Measurements from ENCODE around the gene C17orf67.

C17orf67 gene

DNA sequence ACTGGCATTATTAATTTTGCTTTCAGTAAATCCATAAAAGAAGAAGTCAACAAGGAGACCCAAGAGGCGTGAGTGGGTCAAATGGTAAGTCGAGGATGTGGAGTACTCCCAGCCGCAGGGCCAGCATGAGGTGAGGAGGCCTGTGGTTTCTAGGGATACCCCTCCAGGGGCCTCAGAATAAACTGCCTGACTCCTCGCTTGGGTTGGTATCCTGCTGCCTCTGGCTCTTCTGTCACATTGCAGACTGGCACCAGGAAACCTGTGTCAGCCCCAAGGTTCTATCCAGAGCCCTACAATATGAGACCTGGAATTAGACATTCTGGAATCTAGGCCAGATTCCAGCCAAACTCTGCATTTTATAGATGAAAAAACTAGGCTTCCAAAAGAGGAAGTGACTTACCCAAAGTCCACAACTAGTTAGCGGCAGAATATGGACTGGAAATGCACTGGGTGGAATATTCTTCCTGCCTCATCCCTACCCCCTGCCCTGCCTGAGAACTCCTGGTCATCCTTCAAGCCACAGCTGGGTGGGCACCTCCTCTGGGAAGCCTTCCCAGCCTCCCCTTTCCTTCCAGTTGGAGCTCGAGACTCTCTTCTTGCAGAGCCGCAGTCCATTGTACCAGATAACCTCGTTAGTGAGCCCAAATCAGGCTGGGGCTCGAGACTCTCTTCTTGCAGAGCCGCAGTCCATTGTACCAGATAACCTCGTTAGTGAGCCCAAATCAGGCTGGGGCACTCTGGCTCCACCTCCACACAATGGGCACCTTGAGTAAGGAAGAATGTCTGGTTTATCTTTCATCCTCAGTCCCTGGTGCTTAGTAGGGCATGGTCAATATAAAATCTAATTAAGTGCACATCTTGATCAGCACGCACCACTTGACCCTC is 22.6 kb downstream of the C17orf67 start:
- in situ Hi-C loops (cut with HindIII; ENCODE audit: low pct_unique_long_range_greater_than_20kb, low sequenced_read_pairs): no loop called here
- no peak for TF ChIP-seq JUND (IDR thresholded peaks at IDR 0.05; ENCODE audit: low read depth)

GRCh38 chr17:56810343-56810742 is 23.4 kb downstream of the C17orf67 start:
- DNase-seq (ENCODE audit: low read depth in 1 of 2, low spot score in 1 of 2): no peak
- TF ChIP-seq JUND (IDR thresholded peaks at IDR 0.05; ENCODE audit: low read depth): no peak
- in situ Hi-C loops (cut with HindIII; ENCODE audit: low pct_unique_long_range_greater_than_20kb, low sequenced_read_pairs): no loop called here

More for the DNA sequence above, 22.6 kb downstream of the C17orf67 start:
- DNase-seq (ENCODE audit: low read depth in 1 of 2, low spot score in 1 of 2): no peak

- in situ Hi-C loops (cut with HindIII; ENCODE audit: low pct_unique_long_range_greater_than_20kb, low sequenced_read_pairs): no loop called here
- no peak for DNase-seq (ENCODE audit: low read depth in 1 of 2, low spot score in 1 of 2)
- no peak for TF ChIP-seq JUND (IDR thresholded peaks at IDR 0.05; ENCODE audit: low read depth)
Observed at GRCh38 chr17:56809820-56810179, 23.9 kb downstream of the C17orf67 start.

- in situ Hi-C loops (cut with HindIII; ENCODE audit: low pct_unique_long_range_greater_than_20kb, low sequenced_read_pairs): no loop called here
- TF ChIP-seq JUND (IDR thresholded peaks at IDR 0.05; ENCODE audit: low read depth): no peak
Observed at GRCh38 chr17:56809106-56809819, 24.5 kb downstream of the C17orf67 start.

GRCh38 chr17:56808503-56808902 is 25.2 kb downstream of the C17orf67 start:
- in situ Hi-C loops (cut with HindIII; ENCODE audit: low pct_unique_long_range_greater_than_20kb, low sequenced_read_pairs): no loop called here
- no peak for TF ChIP-seq JUND (IDR thresholded peaks at IDR 0.05; ENCODE audit: low read depth)
- DNase-seq (ENCODE audit: low read depth in 1 of 2, low spot score in 1 of 2): peak; percentile 54 to 86

More at GRCh38 chr17:56809106-56809819, 24.5 kb downstream of the C17orf67 start:
- DNase-seq (ENCODE audit: low read depth in 1 of 2, low spot score in 1 of 2): peak in 1 of 2 experiments; percentile 35

- TF ChIP-seq JUND (IDR thresholded peaks at IDR 0.05; ENCODE audit: low read depth): no peak
- no peak for DNase-seq (ENCODE audit: low read depth in 1 of 2, low spot score in 1 of 2)
- in situ Hi-C loops (cut with HindIII; ENCODE audit: low pct_unique_long_range_greater_than_20kb, low sequenced_read_pairs): no loop called here
Observed at GRCh38 chr17:56807723-56808122, 26.0 kb downstream of the C17orf67 start.

DNA sequence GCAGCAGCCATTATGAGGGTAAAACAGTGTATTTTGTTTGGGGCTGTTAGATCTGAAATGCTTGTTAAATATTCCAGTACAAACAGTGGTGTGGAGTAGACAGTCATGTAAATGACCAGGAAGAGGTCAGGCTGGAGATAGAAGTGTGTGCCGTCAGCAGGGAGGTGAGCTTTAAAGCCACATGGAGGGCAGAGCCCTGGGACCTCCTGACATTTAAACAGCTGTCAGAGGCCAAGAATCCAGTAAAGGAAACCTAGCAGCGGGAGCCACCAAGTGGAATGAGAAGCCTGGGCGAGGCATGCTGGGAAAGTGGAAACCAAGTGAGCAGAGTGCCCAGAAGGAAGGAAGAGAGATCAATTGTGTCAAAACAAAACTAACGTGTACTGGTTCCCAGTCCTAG is 26.8 kb downstream of the C17orf67 start:
- no peak for DNase-seq (ENCODE audit: low read depth in 1 of 2, low spot score in 1 of 2)
- in situ Hi-C loops (cut with HindIII; ENCODE audit: low pct_unique_long_range_greater_than_20kb, low sequenced_read_pairs): no loop called here
- TF ChIP-seq JUND (IDR thresholded peaks at IDR 0.05; ENCODE audit: low read depth): no peak

DNA sequence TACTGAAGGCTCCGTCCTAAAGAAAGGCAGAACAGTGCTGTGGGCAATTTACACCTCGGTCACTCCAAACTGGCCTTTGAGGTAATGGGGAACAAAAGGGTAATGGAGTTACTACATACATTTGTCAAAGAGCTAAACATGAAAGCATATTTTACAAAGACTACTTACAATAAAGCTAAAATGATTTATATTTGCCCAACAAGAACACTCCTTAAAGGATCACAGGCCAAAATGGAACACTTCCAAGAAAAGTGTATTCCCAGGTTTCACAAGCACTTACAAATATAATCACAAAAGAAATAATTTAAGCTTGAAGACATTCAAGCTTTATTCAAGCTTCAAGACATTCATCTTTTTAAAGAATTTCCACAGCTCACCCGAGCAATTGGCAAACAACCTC is 29.3 kb downstream of the C17orf67 start:
- DNase-seq (ENCODE audit: low read depth in 1 of 2, low spot score in 1 of 2): no peak
- in situ Hi-C loops (cut with HindIII; ENCODE audit: low pct_unique_long_range_greater_than_20kb, low sequenced_read_pairs): no loop called here
- no peak for TF ChIP-seq JUND (IDR thresholded peaks at IDR 0.05; ENCODE audit: low read depth)

GRCh38 chr17:56803071-56803470 is 30.6 kb downstream of the C17orf67 start:
- TF ChIP-seq JUND (IDR thresholded peaks at IDR 0.05; ENCODE audit: low read depth): no peak
- in situ Hi-C loops (cut with HindIII; ENCODE audit: low pct_unique_long_range_greater_than_20kb, low sequenced_read_pairs): no loop called here

DNA sequence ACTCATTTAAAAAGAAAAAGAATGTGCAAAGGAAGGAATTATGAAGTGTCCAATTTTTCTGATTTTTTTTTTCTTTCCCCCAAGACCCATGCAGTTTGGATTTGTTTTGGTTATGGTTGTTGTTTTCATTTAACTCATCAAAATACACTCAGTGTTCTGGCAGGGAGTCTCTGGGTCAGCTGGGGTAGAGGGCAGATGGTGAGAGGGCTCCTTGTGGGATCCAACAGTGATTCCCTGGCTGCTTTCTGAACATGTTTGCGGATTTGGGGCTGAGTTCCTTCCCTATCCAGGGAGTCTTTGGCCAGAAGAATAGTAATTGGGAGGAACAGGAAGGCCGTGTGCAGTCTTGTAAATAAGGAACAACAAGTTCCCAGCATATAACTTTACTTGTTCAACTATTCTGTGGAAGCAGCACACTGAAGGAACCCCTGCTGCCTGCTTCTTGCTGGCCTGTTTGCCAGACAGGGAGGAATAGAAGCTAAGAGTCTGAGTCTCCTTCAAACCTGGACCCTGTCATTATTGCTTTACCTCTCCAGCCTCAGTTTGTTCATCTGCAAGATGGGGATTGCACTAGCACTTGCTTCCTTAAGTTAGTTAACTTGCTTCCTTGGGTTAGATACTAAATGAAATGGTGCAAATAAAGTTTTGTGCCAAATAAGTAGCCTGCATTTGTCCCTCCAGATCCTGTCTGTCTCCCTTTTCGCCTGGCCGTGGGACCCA is 32.1 kb downstream of the C17orf67 start:
- no peak for TF ChIP-seq JUND (IDR thresholded peaks at IDR 0.05; ENCODE audit: low read depth)
- DNase-seq (ENCODE audit: low read depth in 1 of 2, low spot score in 1 of 2): no peak
- in situ Hi-C loops (cut with HindIII; ENCODE audit: low pct_unique_long_range_greater_than_20kb, low sequenced_read_pairs): no loop called here

More at GRCh38 chr17:56803071-56803470, 30.6 kb downstream of the C17orf67 start:
- DNase-seq (ENCODE audit: low read depth in 1 of 2, low spot score in 1 of 2): no peak

GRCh38 chr17:56798916-56799315 is 34.8 kb downstream of the C17orf67 start:
- DNase-seq (ENCODE audit: low read depth in 1 of 2, low spot score in 1 of 2): peak in 1 of 2 experiments; percentile 80
- in situ Hi-C loops (cut with HindIII; ENCODE audit: low pct_unique_long_range_greater_than_20kb, low sequenced_read_pairs): no loop called here
- TF ChIP-seq JUND (IDR thresholded peaks at IDR 0.05; ENCODE audit: low read depth): no peak

DNA sequence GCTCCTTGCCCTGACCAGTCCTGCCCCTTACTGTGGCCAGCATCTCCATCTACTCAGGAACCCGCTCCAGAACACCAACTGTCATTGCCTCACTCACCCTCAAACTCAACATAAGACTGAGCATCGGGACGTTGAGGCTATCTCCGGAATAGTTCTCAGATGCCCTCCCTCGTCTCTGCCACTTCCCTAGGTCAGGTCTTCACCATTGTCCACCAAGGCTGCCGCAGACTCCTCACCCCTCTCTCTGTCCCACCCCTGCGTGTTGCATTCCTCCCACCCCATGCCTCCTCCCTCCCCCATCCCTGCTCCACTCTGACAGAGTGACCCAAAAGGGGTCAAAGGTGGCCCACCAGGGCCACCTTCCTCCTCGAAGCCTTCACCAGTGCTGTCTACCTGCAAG is 37.2 kb downstream of the C17orf67 start:
- no peak for DNase-seq (ENCODE audit: low read depth in 1 of 2, low spot score in 1 of 2)
- in situ Hi-C loops (cut with HindIII; ENCODE audit: low pct_unique_long_range_greater_than_20kb, low sequenced_read_pairs): no loop called here
- no peak for TF ChIP-seq JUND (IDR thresholded peaks at IDR 0.05; ENCODE audit: low read depth)
